ENCODE results near the gene LENG9. TPM values are rescaled to one million over a fixed set of nuclear protein-coding genes. Genes with fewer than 3 reads are reported as not detected.
A peak's percentile ranks its signal among the peaks of the same experiment; 100 is the strongest.

LENG9 gene
- polyA plus RNA-seq, 1 donor from 2014 or later = not detected

DNA sequence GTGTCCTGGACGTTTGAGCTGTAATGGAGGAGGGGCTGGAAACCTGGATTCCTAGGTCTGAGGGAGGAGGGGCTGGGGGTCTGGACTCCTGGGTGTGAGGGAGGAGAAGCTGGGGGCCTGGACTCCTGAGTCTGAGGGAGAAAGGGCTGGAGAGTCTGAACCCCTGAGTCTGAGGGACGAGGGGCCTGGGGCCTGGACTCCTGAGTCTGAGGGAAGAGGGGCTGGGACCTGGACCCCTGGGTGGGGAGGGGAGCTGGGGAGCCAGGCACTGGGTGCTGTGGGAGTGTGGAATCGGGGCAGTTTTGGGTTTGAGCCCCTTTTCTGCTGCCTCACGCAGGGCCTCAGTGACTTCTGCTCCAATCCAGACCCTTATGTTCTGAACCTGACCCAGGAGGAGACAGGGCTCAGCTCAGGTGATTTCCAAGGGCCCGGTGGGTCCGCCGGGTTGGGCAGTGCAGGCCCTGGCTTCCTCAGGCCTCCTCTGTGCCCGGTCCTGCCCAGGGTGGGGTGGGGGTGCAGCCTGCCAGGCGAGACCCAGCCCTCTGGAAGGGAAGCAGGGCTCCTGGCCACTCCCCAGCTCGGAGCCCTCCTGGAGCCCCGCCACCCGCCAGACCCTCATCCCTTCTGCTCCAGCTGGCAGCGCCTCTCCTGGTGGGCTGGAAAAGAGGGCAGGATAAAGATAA lies 33.9 kb downstream of the LENG9 start:
- H3K4me3 Mint-ChIP-seq = peak overlapping the region in 1 of 4 donors; percentile 79
- H3K27me3 Mint-ChIP-seq = peaks cover 25% of the 10 kb centered on the region
- H3K9me3 Mint-ChIP-seq = no peaks in the 10 kb centered on the region
- no peaks in the 10 kb centered on the region for H3K36me3 Mint-ChIP-seq
- H3K27ac Mint-ChIP-seq = no peak overlapping the region
- H3K4me1 Mint-ChIP-seq = peaks cover 5 to 9% (median 7%) of the 10 kb centered on the region in 3 donors

DNA sequence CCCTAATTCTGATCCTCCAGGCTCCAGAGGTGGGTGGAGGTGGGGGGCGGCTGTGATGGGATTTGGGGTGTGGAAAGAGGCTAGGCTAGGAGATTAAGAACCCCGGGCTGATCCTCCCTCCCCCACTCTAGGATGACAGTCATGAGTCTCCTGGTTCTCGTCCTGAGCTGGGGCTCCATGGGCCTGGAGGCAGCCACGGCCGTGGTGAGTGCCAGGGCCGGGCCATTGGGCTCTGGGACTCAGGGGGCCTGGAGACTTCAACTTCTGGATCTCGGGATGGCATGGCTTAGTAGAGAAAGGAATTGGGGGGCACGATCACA lies 34.4 kb downstream of the LENG9 start:
- Mint-ChIP-seq H3K27me3 (peaks cover 30% of the 10 kb centered on the region), H3K4me1 (peaks cover 3 to 6% (median 5%) of the 10 kb centered on the region in 3 donors), H3K9me3 (no peaks in the 10 kb centered on the region), H3K4me3 (peak overlapping the region in 1 of 4 donors; percentile 47), H3K36me3 (no peaks in the 10 kb centered on the region), H3K27ac (no peak overlapping the region)

DNA sequence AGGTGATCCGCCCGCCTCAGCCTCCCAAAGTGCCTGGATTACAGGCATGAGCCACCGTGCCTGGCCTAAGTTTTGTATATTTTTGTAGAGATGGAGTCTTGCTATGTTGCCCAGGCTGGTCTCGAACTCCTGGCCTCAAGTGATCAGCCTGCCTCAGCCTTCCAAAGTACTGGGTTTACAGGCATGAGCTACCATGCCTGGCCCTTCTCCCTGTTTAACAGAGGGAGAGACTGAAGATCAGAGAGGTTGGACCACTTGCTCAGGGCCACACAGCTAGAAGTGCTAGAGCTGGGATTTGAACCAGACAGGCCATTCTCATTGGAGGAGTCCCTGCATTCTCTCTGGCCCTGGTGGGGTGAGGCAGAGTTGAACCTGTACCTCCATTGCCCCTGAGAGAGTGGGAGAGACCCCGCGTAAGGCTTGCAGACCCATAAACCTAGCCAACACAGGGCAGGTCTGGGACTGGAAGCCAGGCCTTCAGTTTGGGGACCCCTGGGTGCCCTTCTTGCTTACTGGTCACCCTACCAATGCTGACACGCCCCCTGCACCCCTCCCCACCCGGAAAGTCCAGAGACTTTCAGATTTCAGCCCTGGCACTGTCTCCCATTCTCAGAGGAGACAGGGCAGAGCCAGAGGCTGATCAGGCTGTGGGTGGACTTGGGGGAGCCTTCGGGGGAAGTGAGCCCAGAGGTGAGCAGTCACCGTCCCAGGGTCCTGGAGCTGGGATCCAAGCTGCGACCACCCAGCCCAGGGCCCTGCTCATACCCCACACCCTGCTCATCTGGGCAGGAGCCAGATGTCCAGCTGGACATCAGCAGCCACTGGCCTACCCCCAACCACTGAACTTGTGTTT lies 35.0 kb downstream of the LENG9 start:
- H3K27ac Mint-ChIP-seq = no peak overlapping the region
- H3K36me3 Mint-ChIP-seq = no peaks in the 10 kb centered on the region
- no peaks in the 10 kb centered on the region for H3K9me3 Mint-ChIP-seq
- peaks cover 0 to 8% (median 5%) of the 10 kb centered on the region in 3 donors for H3K4me1 Mint-ChIP-seq
- no peak overlapping the region for H3K4me3 Mint-ChIP-seq
- peaks cover 34% of the 10 kb centered on the region for H3K27me3 Mint-ChIP-seq

DNA sequence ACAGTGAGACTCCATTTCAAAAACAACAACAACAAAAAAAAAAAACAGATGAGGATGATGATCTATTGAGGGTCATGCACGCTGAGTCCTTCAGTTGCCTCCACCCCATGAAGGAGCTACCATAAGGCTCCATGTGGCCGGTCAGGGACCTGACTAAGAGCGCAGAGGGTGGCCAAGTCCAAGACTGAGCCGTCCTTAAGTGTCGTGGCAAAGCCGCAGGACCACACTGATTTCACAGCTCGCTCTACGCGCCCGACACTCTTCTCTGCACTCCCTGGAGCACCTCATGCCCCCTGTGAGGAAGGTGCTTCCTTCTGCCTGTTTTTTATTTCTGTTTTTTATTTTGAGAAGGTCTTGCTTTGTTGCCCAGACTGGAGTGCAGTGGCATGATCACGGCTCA lies 36.0 kb downstream of the LENG9 start:
- H3K27ac Mint-ChIP-seq = no peak overlapping the region
- H3K9me3 Mint-ChIP-seq = no peaks in the 10 kb centered on the region
- H3K36me3 Mint-ChIP-seq = peaks cover 1% of the 10 kb centered on the region
- H3K4me1 Mint-ChIP-seq = peaks cover 0 to 10% (median 5%) of the 10 kb centered on the region in 3 donors
- H3K4me3 Mint-ChIP-seq = no peak overlapping the region
- H3K27me3 Mint-ChIP-seq = peaks cover 37% of the 10 kb centered on the region

DNA sequence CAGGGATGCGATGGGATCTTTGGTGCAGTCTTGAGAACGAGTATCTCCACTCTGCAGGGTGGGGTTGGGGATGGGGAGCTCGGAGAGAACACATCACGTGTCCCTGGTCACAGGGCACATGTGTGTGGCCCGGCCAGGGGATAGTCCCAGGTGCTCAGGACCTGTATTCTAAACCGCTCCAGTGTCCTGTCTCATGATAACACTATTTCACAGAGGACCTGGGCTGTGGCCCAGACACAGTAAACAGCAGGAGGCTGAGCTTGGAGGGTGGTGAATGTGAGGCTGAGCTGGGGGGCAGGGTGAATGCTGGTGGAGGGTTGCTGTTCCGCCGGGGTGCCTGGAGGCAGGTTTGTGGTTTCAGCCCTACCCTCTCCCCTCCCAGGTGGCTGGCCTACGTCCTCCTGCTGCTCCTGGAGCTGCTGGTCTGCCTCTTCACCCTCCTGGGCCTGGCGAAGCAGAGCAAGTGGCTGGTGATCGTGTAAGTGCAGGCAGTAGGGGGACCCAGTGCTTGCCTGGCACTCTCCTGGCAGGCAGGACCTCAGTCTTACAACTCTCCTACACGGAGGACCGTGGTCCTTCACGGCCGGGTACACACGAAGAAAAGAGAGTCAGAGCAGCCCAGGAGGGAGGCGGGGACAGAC lies 37.2 kb downstream of the LENG9 start:
- Mint-ChIP-seq H3K36me3 (peaks cover 1% of the 10 kb centered on the region), H3K4me3 (no peak overlapping the region), H3K4me1 (peaks cover 0 to 10% (median 5%) of the 10 kb centered on the region in 3 donors), H3K27ac (no peak overlapping the region), H3K9me3 (no peaks in the 10 kb centered on the region), H3K27me3 (peaks cover 37% of the 10 kb centered on the region)

DNA sequence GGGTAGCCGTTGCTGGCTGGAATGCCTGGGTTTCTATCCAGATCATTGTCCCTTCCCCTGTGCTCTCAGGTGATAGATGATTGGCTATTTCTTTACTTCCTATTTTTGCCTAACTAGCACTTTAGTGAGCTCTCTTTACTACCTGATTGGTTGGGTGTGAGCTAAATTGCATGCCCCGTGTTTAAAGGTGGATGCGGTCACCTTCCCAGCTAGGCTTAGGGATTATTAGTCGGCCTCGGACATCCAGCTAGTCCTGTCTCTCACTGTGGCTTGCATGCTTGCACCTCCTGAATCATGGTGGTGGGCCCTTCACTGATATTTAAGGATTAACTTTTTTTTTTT lies 38.2 kb downstream of the LENG9 start:
- Mint-ChIP-seq H3K27me3 (peaks cover 37% of the 10 kb centered on the region), H3K4me1 (peaks cover 0 to 7% (median 0%) of the 10 kb centered on the region in 3 donors), H3K4me3 (no peak overlapping the region), H3K9me3 (no peaks in the 10 kb centered on the region), H3K36me3 (peaks cover 1% of the 10 kb centered on the region), H3K27ac (no peak overlapping the region)

DNA sequence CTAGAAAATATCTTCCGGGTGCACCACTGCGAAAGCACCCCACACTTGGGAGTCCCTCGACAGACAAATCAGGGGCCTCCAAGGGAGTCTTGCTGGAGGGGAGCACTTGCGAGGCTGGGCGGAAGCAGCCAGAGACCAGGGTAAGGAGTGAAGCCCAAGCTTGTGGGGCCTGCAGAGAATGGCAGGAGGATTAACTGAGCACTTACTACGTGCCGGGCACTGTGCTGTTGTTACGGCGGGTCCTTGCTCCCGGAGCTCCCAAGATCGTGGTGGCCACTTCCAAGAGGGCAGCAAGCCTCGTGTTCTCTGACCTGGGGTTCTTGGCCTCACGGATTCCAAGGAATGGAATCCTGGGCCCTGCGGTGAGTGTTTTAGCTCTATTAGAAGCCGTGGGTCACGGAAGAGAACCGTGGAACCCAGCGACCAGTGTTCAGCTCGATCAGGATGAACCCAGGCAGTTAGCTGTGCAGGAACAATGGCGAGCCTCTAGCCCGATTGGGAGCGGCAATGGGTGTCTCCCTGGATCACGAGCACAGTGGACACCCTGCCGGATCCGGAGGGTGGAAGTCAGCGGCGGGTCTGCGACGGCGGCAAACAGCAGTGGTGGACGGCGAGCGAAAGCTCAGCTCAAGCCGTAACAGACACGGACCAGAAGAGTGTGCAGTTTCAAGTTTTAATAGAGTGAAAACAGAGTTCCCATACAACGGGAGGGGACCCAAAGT lies 38.8 kb downstream of the LENG9 start:
- H3K27ac Mint-ChIP-seq = peak overlapping the region in 1 of 3 donors; percentile 39
- peaks cover 1% of the 10 kb centered on the region for H3K36me3 Mint-ChIP-seq
- H3K9me3 Mint-ChIP-seq = no peaks in the 10 kb centered on the region
- peak overlapping the region in 1 of 4 donors; percentile 81 for H3K4me3 Mint-ChIP-seq
- peaks cover 36% of the 10 kb centered on the region for H3K27me3 Mint-ChIP-seq
- H3K4me1 Mint-ChIP-seq = peaks cover 0 to 7% (median 0%) of the 10 kb centered on the region in 3 donors

DNA sequence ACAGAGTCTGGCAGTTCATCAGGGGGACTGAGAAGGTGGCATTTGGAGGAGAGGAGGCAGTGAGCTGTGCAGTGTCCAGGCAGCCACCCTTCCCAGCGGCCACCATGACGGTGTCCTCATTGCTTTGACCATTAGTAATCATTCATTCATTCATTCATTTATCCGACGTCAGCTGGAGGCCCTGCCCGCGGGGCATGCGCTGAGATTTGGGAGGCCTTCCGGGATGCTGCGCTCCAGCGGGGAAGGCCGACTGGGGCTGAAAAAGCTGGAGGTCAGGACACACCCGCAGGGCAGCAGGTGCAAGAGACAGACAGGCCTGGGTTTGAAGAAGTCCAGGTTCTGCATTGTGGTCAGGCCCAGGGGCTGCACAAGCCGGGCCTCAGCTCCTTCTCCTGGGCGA lies 39.4 kb downstream of the LENG9 start:
- H3K4me3 Mint-ChIP-seq = no peak overlapping the region
- H3K9me3 Mint-ChIP-seq = no peaks in the 10 kb centered on the region
- peaks cover 1% of the 10 kb centered on the region for H3K36me3 Mint-ChIP-seq
- H3K4me1 Mint-ChIP-seq = peaks cover 0 to 5% (median 0%) of the 10 kb centered on the region in 3 donors
- H3K27me3 Mint-ChIP-seq = peaks cover 39% of the 10 kb centered on the region
- H3K27ac Mint-ChIP-seq = peak overlapping the region in 2 of 3 donors; percentile 13 to 39

DNA sequence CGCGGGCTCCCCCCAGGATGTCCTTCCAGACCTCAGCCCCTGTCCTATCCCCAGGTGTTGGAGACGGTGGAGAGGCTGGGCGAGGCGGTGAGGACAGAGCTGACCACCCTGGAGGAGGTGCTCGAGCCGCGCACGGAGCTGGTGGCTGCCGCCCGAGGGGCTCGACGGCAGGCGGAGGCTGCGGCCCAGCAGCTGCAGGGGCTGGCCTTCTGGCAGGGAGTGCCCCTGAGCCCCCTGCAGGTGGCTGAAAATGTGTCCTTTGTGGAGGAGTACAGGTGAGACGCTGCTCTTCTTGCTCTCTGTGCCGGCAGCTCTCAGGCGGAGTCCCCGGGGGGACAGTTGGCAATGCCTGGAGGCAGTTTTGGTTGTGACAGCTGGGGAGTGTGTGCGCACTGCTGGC lies 41.4 kb downstream of the LENG9 start:
- H3K27me3 Mint-ChIP-seq = peaks cover 35% of the 10 kb centered on the region
- H3K4me1 Mint-ChIP-seq = peaks cover 0 to 11% (median 11%) of the 10 kb centered on the region in 3 donors
- peaks cover 1% of the 10 kb centered on the region for H3K36me3 Mint-ChIP-seq
- no peak overlapping the region for H3K27ac Mint-ChIP-seq
- H3K4me3 Mint-ChIP-seq = no peak overlapping the region
- H3K9me3 Mint-ChIP-seq = no peaks in the 10 kb centered on the region

DNA sequence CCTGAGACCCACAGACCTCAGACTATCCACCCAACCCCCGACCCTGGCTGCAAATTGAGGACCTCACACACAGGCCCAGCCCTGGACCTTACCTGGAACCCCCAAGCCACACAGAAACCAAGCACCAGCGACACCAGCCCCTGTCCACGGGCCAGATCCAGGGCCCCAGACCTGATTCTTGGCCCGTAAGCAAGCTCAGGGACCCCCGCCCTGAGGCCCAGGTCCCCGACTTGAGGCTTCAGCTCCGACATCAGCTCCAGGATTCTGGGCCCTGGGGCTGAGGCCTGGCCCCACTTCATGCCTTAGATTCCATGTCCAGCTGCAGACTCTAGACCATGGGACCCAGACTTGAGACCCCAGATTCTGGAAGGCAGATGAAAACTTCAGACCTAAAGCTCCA lies 42.1 kb downstream of the LENG9 start:
- no peaks in the 10 kb centered on the region for H3K9me3 Mint-ChIP-seq
- H3K36me3 Mint-ChIP-seq = peaks cover 1% of the 10 kb centered on the region
- peaks cover 37% of the 10 kb centered on the region for H3K27me3 Mint-ChIP-seq
- peaks cover 0 to 13% (median 13%) of the 10 kb centered on the region in 3 donors for H3K4me1 Mint-ChIP-seq
- H3K27ac Mint-ChIP-seq = no peak overlapping the region
- no peak overlapping the region for H3K4me3 Mint-ChIP-seq

DNA sequence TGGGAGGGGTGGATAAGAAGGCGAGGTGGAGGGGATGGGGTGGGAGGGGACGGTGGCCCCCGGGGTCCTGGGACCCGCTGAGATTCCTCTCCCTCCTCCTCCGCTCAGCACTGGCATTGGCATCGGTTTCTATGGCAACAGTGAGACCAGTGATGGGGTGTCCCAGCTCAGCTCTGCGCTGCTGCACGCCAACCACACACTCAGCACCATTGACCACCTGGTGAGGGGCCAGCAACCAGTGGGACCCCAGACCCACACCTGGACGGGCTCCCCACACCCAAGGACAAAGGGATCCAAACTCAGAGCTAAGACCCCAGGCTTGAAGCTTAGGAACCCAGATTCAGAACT lies 42.4 kb downstream of the LENG9 start:
- no peak overlapping the region for H3K4me3 Mint-ChIP-seq
- H3K9me3 Mint-ChIP-seq = no peaks in the 10 kb centered on the region
- H3K4me1 Mint-ChIP-seq = peaks cover 0 to 13% (median 13%) of the 10 kb centered on the region in 3 donors
- no peak overlapping the region for H3K27ac Mint-ChIP-seq
- peaks cover 1% of the 10 kb centered on the region for H3K36me3 Mint-ChIP-seq
- peaks cover 36% of the 10 kb centered on the region for H3K27me3 Mint-ChIP-seq

DNA sequence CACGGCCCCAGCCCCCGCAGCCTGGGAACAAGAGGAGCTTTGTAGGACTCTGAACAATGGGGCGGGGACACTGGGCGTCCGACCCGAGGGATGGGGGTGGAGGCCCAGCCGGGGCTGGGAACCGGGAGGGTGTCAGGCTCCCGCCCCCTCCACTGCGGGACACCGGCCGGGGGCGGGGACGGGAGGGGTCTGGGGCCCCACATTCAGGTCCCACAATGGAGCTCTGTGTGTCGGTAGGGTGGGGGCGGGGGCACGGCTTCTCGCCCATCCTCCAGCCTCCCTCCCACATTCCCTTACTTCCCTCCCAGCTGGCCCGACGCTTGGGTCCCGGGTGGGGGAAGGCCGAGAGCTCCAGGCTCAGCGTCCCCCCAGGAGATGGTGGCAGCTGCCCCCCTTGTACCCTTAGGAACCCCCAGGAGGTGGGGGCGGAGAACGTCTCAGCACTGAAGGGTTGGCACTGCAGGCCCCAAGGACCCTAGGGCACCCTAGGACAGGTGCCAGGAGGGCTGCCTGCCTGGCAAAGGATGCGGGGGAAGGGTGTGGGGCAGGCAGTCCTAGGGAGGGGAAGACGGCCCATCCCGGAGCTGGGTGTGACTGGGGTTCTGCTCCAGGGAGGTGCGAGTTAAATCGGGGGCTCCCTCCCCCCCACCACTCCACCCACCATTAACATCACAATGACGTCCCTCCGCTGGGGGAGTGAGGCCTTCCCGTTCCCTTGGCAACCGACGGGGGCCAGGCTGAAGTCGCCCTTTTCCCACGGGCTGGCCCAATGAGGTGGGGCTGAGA lies 43.0 kb downstream of the LENG9 start:
- Mint-ChIP-seq H3K36me3 (peaks cover 1% of the 10 kb centered on the region), H3K9me3 (no peaks in the 10 kb centered on the region), H3K27ac (no peak overlapping the region), H3K4me3 (no peak overlapping the region), H3K27me3 (peaks cover 34% of the 10 kb centered on the region), H3K4me1 (peaks cover 0 to 13% (median 13%) of the 10 kb centered on the region in 3 donors)

DNA sequence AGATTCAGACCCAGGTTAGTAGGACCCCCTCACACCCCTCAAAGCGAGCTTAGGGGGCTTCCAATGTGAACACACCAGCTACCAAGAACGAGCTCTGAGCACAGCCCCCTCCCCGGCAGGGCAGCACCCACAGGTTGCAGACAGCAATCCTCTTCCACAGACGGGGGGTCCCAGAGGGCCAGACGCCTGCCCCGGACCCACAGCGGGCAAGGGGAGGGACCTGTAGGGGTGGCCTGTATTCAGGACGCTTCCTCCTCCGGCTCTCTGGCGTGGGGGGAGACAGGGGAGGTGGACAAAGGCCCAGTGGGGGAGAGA lies 43.6 kb downstream of the LENG9 start:
- H3K36me3 Mint-ChIP-seq = peaks cover 1% of the 10 kb centered on the region
- peaks cover 0 to 13% (median 13%) of the 10 kb centered on the region in 3 donors for H3K4me1 Mint-ChIP-seq
- H3K27ac Mint-ChIP-seq = no peak overlapping the region
- peaks cover 34% of the 10 kb centered on the region for H3K27me3 Mint-ChIP-seq
- no peak overlapping the region for H3K4me3 Mint-ChIP-seq
- H3K9me3 Mint-ChIP-seq = no peaks in the 10 kb centered on the region
